Right renal cortex interstitium (tissue), 3 donors: ENCODE data around the gene YY1. TPM values are rescaled to one million over a fixed set of nuclear protein-coding genes. Genes with fewer than 3 reads are reported as not detected.
"Not testable (repeated sequence)": the region's sequence is repeated elsewhere in the genome, so short reads cannot be mapped to it uniquely, and the experiment has no call there.

Experiments used
- DNase-seq, 3 donors: peaks; one replicate each; pipeline ENCODE4 v3.0.0-alpha.2; 2013; ENCODE audit warnings: low read depth in 3 of 3, low spot score in 2 of 3
- polyA plus RNA-seq, 3 donors: library from polyadenylated mRNA; unstranded; fragments of 120-200 nt; gene quantifications; one replicate each; pipeline ENCODE4 v1.2.1, GENCODE V29; 2013; ENCODE audit not compliant: insufficient read length in 3 of 3

Gene YY1
- polyA plus RNA-seq, 3 donors: 146 to 151 (median 146) TPM

DNA sequence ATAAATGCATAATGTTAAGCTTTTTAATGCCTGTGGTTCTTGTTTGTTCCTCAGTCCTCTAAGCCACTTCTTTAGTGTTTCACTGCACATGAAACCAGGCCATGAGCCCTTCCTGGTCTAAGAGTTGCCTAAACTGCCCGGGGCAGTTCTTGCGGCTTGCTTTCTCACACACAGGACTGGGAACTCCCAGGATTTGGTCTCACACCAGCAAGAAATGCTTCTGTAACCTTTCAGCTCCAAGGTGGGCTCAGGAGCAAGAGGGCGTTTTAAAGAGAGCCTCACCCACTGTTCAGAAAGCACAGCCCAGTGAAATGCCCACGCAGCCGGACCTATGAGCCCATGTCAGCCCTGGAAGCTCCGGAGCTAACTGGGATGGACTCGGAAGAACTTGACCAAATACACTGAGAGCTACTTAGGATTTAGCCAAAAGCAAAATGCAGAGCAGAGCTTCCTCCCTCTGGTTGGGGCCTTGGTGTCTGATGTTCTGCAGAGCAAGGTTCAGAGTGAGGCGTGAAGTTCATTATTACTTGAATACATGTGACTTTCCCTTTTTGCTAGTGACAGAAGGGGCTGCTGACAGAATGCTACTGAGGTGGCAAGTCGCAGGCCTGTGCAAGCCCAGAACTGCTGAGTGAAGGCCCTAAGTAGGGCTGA lies 43.9 kb downstream of the YY1 start:
- no peak for DNase-seq

DNA sequence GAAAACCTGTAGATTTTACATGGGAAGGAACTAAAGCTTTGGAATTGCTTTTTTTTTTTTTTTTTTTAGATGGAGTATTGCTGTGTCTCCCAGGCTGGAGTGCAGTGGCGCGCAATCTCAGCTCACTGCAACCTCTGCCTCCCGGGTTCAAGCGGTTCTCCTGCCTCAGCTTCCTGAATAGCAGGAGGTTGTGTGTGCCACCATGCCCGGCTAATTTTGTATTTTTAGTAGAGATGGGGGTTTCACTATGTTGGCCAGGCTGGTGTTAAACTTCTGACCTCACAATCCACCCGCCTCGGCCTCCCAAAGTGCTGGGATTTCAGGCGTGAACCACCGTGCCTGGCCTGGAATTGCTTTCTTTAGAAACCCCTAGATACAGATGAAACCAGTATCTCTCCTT lies 44.5 kb downstream of the YY1 start:
- not testable (repeated sequence) for DNase-seq

DNA sequence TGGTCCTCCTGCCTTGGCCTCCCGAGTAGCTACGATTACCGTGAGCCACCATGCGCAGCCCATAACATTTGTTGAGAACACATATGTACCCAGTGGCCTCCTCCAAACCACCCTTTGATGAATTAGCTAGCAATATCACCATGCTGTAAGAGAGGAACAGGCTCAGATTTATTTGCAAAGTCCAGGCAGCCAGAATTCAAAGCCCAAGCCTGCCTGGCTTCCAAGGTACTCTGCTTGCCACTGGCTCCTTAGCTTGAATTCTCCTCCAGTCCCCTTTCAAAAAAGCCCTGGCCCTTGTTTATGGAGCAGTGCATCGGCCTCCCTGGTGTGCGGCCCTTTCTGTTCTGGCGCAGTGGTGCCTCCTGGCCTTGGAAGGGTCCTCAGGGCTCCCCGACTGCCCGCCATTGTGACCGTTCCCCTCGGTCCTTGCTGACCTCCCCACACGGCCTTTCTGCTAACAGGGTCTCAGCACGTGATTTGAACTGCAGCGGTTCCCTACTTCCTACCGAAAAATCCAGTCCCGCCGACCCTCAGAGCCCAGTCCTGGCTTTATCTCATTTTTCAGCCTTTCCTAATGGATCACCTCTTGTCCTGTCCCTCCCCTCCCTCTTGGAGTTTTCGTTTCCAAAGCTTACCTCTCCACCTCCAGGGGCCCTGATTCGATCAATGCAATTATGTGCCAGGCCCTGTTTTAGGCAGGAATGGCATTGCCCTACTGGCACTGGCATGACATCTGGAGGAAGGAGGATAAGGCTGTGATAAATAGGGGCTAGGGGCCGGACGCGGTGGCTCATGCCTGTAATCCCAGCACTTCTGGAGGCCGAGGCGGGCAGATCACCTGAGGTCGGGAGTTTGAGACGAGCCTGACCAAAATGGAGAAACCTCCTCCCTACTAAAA lies 45.3 kb downstream of the YY1 start:
- no peak for DNase-seq

DNA sequence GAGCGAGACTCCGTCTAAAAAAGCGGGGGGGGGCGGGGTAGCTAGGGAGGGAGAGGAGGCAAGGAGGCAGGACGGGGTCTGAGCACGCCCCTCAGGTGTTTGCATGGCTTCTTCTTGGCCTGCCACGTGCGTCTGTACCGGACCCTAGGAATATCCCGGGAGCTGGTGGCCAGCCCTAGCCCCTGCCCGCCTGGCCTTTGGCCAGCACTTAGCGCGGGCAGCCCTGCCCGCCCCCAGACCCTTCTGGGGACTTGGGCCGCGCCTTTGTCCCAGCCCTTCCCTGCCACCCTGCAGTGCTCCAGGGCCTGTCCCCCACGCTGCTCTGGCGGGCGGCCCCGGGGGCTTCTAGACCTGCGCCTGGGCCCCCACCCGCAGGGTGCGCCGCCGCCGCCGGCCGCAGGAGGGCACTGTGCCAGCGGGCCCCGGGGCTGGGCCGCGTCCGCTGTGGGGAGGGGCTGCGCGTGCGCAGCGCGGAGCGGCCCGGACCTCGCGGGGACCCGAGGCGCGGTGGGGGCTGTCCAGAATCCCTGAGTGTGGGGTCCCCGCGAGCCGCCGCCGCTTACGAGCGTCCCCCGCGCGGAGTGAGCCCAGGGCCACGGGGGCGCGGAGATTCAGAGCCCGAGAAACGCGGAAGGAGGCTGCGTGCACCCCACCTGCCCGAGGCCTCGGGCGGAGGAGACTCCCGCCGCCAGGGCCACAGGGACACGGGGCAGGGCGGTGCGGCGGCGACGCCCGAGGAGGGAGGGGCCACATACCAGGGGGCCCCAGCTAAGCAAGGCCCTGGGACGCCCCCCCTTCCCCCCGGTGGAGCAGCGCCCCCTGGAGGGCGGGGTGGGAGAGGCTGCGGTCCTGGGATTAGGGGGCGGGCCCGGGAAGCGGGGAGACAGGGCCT lies 46.3 kb downstream of the YY1 start:
- DNase-seq: no peak

DNA sequence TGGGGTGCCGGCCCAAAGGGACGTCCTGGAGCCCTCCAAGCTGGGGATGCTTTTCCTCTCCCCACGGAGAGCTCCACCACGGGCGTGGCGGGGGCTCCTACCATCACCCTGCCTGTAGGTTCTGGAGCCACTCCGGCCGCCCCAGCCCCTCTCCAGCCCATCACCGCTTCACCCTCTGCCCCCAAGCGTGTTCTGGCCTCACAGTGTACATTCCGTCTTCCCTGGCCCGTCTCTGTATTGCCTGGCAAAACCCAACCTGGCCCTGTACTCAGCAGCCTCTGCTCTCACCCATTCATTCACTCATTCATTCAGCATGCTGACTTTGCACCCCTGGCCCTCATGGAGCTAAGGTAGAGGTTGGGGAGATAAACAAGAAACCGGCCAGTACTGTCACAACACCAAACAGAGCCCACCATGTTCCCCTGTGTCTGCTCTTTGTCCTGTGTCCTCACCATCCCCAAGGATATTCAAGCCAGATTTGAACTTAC lies 47.0 kb downstream of the YY1 start:
- no peak for DNase-seq

DNA sequence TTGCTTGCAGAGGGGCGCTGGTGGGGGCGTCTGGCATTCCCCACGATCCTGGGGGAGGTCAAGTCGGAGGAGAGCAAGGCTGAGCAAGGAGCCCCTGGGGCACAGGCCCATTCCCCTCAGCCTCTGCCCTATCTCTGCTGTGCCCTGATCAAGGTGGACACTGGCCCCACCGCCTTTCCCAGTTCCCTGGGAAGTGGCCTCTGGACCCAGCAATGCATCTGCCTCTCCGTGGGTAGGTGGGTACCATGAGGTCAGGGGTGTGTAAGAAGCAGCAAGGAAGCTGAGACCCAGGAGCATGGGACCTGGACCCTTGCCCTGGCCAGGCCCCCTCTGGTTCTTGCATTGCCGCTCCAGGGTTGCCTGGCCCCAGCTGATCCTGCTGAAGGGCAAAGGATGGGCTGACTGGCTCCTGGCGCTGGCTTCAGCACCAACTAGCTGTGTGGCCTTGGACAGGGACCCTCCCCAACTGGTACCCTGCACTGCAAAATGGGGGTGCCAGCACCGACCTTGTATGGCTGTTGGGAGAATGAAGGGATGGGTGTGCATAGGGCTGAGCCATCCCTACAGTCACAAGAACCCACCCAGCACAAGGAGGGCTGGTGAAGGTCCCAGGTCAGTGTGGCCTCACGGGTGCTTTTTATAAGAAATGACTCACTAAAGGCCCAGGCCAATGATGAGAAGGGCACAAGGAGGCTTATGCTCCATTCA lies 47.7 kb downstream of the YY1 start:
- DNase-seq: no peak

DNA sequence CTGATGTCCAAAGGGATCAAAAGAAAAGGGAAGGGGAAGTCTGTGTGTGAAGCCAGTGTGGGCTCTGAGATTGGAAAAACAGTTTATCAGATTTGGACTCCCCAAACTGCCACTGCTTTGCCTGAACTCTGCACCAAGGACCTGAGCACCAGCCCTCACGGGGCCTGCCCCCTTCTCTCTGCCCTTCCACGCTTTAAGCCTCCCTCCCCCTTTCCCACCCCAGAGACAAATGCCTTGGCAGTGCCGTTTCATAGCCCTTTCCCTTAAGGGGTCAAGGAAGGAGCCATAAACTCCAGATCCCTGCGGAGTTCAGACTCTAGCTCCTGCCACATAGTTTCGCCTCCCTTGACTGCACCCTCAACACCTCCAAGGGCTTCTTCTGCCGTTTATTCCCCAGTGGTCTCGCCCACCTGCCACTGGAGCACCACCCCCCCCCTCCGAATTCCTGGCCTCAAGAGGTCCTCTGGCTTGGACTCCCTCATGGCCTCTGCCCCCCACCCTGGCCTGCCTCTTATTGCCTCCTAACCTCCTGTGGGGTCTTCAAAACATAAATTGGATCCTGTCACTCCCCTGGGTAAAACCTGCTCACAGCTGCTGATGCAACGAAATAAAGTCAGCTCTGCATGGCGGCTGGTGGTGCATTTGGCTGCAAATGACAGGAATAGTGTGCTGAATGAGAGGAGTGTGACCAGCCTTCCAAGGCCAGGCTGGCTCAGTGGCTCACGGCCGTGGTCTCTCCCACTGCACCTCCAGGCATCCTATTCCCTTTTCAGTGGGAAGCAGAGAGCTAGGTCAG lies 48.5 kb downstream of the YY1 start:
- DNase-seq: no peak

DNA sequence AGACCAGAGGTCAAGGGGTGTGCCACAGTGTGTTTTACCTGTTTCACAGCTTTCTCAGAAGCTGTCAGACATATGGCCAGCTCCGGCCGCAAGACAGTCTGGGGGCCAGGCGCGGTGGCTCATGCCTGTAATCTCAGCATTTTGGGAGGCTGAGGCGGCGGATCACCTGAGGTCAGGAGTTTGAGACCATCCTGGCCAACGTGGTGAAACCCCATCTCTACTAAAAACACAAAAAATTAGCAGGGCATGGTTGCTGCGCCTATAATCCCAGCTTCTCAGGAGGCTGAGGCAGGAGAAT lies 49.0 kb downstream of the YY1 start:
- not testable (repeated sequence) for DNase-seq

DNA sequence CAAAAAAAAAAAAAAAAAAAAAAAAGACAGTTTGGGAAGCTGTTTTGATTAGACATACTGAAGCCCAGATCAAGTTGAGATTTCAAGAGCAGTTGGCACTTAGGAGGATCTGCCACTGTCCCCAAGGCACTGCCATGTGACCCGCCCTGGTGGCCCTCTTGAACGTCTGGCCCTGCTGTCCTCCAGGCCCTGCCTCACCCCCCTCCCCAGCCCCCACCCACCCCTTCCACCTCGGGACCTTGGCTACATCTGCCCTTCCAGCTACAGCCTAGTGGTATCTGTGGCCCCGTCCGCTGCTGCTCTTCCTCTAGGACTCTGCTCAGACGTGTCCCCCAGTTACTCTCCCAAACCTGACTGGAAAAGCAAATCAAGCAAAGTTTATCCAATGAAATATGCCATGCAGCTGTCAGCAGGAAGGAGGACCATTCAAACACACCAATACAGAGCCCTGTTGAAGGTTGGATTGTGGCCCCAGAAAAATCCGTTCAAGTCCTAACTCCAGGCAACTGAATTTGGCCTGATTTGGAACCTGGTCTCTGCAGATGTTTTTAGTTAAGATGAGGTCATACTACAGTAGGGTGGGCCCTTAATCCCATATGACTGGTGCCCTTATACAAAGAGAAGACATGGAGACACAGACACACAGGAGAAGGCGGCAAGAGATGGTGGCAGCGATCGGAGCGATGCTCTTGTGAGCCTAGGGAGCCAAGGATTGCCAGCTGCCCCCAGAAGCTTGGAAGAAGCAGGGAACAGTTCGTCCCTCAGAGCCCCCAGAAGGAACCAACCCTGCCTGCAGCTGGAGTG lies 49.6 kb downstream of the YY1 start:
- DNase-seq: no peak

DNA sequence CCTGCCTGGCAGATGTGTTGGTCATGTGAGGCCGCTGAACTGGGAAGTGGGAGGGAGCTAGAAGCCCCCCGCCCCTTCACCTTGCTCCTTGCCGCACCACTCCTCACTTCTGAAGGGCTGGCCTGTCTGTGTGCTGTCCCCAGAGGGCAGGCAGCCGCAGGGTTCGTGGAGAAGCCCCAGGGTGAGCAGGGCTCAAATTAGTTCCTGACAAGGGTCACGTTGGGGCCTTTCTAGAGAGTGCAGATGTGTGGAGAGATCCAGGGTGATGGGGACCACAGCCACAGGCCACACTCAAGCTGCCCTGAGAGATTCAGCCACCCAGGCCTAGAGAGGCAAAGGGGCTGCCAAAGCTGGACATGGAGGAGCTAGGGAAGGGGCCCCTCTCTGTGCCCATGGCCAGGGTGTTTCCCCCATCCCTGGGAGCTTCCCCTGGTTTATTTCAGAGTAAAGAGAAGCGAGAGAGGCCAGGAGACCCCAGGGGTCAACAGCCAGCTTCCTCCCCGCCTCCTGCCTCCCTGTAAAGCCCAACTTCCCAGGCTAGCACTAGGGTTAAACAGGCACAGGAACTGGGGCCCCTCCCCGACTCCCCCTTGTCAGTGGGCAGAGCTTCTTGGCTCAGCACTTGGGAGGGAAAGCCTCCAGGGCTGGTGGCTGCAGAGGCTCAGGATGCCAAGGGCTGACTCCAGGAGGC lies 51.1 kb downstream of the YY1 start:
- no peak for DNase-seq

DNA sequence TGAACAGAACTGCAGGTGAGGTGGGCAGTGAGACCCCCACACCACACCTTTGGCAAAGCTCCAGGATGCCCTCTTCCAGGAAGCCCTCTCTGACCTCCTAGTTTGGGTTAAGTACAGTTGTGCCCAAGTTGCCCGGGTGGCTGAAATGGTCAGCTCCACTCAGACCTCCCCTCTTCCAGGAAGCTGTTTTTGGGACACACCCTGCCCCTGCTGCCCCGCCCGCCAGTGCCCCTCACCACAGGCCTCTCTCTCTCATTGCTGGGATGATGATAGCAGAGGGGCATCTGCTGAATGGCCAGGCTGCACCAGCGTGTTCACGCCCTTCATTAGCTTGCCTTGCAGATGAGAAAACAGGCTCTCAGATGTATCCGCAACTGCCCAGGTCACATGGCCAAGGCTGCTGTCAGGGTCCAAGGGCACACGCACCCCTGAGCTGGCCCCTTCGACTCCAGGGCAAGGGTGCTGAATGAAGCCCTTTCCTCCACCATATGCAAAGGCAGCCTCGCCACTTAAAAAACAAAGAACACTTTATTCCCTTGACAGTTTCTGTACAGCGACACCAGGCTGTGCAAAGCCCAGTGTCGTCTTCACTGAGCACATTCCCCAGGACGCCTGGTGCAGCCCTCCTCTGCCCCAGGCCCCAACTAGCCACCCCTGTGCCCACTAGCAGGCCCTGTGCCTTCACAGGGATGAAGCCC lies 51.8 kb downstream of the YY1 start:
- DNase-seq: no peak

DNA sequence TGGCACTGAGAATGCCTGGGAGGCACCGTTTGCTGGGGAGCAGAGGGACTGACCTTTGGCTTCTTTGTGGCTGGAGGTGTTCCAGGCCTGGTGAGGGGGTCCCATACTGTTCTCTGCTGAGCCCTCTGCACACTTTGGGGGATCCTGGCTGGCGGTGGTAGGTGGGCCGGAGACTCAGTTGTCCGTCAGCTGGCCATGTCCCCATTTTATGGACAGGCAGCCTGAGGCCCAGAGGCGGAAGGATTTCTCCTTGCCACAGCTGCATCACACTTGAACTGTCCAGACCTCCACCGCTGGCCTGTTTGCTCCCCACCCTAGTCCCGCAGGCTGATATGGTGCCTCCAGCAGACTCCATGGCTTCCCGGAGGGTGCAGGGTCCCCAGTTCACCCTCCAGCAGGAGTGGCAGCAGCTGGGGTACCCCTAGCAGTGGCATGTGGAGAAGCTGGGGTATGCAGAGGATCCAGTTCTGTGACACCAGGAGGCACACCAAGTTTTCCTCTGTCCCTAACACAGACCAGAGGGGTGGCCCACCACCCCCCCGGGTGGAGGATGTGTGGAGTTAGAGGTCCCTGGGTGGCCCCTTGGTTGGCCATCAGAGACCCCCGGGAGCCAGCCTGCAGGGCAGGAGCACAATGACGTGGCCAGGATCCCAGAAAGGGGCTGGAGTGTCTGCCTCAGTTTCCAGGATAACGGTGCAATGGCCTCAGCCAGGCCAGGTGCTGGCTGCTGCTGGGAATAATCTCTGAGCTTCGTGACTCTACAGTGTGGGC lies 52.5 kb downstream of the YY1 start:
- DNase-seq: no peak

DNA sequence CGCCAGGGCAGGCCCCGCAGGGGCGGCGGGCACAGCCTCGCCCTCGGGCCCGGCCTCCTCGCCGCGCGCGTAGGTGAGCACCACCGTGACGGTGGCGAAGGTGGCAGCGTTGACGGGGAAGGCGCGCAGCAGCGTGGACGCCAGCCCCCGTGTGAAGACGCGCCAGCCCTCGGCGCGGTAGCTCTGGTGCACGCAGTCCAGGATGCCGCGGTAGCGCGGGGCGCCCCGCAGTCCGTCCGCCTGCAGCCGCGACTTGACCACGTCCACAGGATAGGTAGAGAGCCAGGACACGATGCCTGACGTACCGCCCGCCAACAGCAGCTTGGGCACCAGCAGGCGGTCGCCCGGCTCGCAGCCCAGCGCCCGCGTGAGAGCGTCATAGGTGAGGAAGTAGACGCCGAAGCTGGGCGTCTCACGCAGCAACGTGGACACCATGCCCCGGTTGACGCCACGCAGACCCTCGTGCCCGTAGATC lies 53.4 kb downstream of the YY1 start:
- no peak for DNase-seq

DNA sequence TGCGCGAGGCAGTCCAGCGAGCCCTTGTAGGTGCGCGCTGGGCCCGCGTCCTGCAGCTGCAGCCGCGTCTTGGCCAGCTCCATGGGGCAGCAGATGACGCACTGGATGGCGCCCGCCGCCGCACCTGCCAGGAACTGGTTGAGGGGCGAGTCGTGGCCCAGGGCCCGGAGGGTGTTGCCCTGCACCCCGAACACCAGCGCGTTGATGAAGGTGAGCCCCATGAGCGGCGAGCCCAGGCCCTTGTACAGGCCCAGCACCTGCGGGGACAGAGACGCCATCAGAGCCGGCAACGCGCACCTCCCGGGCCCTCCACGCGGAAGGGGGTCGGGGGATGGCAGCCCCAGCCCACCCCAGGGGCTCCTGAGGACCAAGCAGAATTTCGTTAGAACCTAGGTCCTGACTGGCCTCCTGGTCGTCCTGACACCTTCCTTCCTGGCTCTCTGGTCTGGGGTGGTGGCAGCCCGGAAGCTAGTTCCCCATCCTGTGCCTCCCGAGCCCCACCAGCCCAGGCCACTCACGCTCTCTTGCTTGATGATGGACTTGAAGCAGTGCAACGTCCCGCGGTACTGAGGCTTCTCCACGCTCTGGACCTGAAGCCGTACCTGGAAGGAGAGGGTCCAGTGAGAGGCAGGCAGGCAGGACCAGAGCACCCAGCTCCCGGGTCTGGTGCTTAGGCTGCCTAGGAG lies 54.0 kb downstream of the YY1 start:
- no peak for DNase-seq

DNA sequence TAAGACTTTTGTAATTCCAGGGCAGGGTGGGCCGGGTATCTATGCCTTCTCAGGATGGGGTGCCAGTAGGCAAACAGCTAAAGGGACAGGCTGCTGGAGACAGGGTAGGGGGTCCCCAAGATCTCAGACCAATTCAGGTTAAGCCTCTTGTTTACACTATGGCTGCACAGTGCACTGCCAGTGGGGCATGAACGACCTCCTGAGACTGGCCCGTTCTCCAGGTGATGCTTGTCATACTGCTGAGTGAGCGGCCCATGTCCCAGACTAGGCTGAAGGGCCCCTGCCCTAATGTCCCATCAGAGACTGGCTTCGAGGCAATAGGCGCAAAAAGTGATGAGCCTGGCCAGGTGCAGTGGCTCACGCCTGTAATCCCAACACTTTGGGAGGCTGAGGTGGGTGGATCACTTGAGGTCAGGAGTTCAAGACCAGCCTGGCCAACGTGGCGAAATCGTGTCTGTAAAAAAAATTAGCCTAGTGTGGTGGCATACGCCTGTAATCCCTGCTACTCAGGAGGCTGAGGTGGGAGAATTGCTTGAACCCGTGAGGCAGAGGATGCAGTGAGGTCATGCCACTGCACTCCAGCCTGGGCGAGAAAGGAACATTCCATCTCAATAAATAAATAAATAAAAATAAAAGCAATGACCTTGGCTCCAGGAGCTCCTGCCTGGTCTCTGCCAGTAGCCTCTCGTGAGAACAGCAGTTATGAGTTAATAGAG lies 54.7 kb downstream of the YY1 start:
- DNase-seq: no peak
